Aorta (tissue), 5 donors: Measurements from ENCODE around the gene NRN1. TPM values are rescaled to one million over a fixed set of nuclear protein-coding genes. Genes with fewer than 3 reads are reported as not detected.

Source experiments
- ATAC-seq: fragments of 200-7000 bp; cut with Tn5 transposase; one replicate; pipeline ENCODE4 v1.9.1; 2022; ENCODE audit warnings: moderate library complexity; ENCODE audit not compliant: low FRiP score
- DNase-seq, 2 donors: peaks; one replicate each; pipeline ENCODE4 v3.0.0-alpha.2; 2020
- H3K27ac ChIP-seq, 2 donors: one replicate each; pipeline ENCODE4 v1.5.1; 2013; ENCODE audit warnings: low read length in 2 of 2, mild to moderate bottlenecking in 2 of 2, moderate library complexity in 2 of 2, control low read depth in 1 of 2, inconsistent platforms in 1 of 2, low read depth in 1 of 2
- H3K27me3 ChIP-seq, 2 donors: one replicate each; pipeline ENCODE4 v1.6.1; 2013; ENCODE audit warnings: control low read depth in 1 of 2, low read length in 1 of 2, mild to moderate bottlenecking in 1 of 2, moderate library complexity in 1 of 2; ENCODE audit not compliant: insufficient read depth in 2 of 2, control insufficient read depth in 1 of 2
- H3K36me3 ChIP-seq, 2 donors: one replicate each; pipeline ENCODE4 v1.6.1; 2013; ENCODE audit warnings: control low read depth in 1 of 2, low read length in 1 of 2, mild to moderate bottlenecking in 1 of 2; ENCODE audit not compliant: insufficient read depth in 2 of 2, control insufficient read depth in 1 of 2
- H3K4me1 ChIP-seq, 2 donors: one replicate each; pipeline ENCODE4 v1.6.1; 2013; ENCODE audit warnings: low read length in 2 of 2, control low read depth in 1 of 2, mild to moderate bottlenecking in 1 of 2, moderate library complexity in 1 of 2; ENCODE audit not compliant: insufficient read depth in 2 of 2, control insufficient read depth in 1 of 2
- H3K4me3 ChIP-seq, 2 donors: one replicate each; pipeline ENCODE4 v1.5.1; 2013; ENCODE audit warnings: low read length in 2 of 2, control low read depth in 1 of 2, mild to moderate bottlenecking in 1 of 2
- H3K9me3 ChIP-seq: one replicate; pipeline ENCODE4 v1.6.1; 2013; ENCODE audit warnings: mild to moderate bottlenecking, low read length; ENCODE audit not compliant: control insufficient read depth
- WGBS, 2 donors: extraction: QIAGEN DNeasy Blood & Tissue Kit; methylation state at CpG; one replicate each; pipeline ENCODE4 v1.1.7; 2013; 5-methylcytosine and 5-hydroxymethylcytosine counted together
- intact Hi-C, 2 donors: fragments of 100-400 bp; cut with DNase I; formaldehyde crosslinking; loops; one replicate each; pipeline versions ENCODE4 v1.14.2 to v1.15.0; 2022
- polyA plus RNA-seq, 2 donors: library from polyadenylated mRNA; stranded (reverse); fragments of 200-250 nt; gene quantifications; one replicate each; pipeline ENCODE4 v1.2.3, GENCODE V29; 2013
- total RNA-seq, 2 donors: library from RNA; stranded (reverse); fragmentation: NEBNext Ultra II Directional; extraction: Animal tissue kit (Norgen Biotek cat#: 25700); gene quantifications; one replicate each; pipeline ENCODE4 v1.2.1, GENCODE V29; 2021
- donor health status: healthy with polysubstance abuse.
- donor health status: Bipolar disorder and iron deficiency.
- donor health status: DM: no; HTN: no; CAD: no.
- donor health status: DM: no; HTN: no; CAD: no.
- donor health status: DM: yes; HTN: yes; CAD: no.

The NRN1 gene
- total and polyA plus RNA-seq, 4 donors: 2.3 to 35.9 (median 17.7) TPM

DNA sequence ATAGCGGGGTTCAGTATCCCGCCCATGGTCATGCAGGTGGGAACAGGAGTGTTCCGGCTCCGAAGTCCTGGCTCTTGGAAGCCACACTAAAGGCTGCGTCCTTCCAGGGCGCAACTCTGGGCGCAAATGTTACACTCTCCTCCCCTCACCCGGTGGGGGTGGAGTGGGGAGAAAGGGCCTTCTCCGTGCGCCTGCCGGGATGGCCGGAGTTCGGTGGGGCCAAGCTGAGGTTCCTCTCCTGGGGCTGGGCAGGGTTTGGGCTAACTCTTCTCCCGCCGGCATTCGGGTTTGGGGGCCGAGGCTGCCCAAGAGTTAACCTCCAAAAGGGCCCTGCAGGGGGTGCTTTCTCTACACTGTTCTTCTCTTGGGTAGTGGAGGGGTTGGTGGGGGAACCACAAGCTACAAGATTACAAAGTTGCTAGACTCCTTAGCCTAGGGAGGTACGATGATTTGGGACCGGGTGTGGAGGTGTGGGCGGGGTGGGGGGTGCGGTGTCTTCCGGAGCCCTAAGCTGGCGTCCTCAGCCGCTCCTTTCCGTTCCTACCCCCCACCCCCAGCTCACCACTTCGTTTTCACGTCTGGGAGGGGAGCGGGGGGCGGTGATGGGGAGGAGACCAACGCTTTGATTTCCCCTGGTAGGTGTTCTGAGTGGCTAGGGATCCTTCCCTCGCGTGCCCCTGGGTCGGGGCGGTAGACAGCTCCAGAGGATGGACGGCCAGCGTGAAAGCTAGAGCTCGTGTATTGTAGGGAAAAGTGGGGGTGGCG is 12.3 kb downstream of the NRN1 start:
- DNase-seq: no peak
- Histone ChIP-seq H3K36me3 (no peaks in the 10 kb centered on the region), H3K4me3 (no peak overlapping the region), H3K9me3 (no peaks in the 10 kb centered on the region), H3K27ac (no peak overlapping the region), H3K4me1 (no peaks in the 10 kb centered on the region), H3K27me3 (no peaks in the 10 kb centered on the region)
- WGBS, 2 donors: 15 to 16% methylated on average over 38 of the region's 38 CpGs
- intact Hi-C loops: loop anchor here in 1 of 2 donors (10.0 kb wide), 1 partner anchor 230 kb away; no protein-coding TSS in a partner anchor
- ATAC-seq: no peak

DNA sequence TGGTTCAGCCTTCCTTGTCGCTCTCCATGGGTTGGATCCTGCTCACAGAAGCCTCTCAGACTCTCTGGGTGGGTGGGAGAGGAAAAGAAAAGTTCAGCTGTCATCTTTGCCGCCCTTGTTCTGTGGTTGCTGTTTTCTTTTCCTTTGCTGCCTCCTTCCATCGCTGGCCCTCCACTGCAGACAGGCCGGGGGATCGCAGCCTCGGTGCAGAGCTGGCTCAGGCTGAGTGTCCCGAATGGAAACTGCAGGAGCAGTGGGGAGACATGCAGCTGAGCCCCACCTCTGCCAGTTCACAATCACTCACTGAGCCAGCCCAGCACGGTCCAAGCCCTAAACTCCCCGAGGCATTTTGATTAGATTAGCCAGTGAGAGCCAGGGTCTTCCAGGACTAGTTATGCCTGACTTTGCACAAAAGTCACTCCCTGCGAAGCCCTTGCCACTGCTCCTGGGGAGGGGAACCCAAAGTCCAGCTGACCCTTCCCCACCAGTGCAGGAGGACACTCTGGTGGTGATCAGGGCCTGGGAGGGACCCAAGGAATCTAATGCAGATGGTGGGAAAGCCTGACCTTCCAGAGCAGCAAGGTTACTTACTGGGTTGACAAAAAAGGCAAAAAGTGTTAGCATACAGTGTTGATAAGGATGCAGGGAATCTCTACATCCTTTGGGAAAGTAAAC is 14.0 kb downstream of the NRN1 start:
- ATAC-seq (no peak), DNase-seq (no peak)
- H3K9me3 ChIP-seq: peaks cover 1% of the 10 kb centered on the region
- 46 to 55% methylated on average over 10 of the region's 10 CpGs for WGBS, 2 donors
- intact Hi-C loops: loop anchor here in 1 of 2 donors (10.0 kb wide), 1 partner anchor 228 kb away; no protein-coding TSS in a partner anchor
- H3K27me3 ChIP-seq: no peaks in the 10 kb centered on the region
- H3K4me1 ChIP-seq: no peaks in the 10 kb centered on the region
- H3K4me3 ChIP-seq: no peak overlapping the region
- H3K27ac ChIP-seq: no peak overlapping the region
- H3K36me3 ChIP-seq: no peaks in the 10 kb centered on the region

DNA sequence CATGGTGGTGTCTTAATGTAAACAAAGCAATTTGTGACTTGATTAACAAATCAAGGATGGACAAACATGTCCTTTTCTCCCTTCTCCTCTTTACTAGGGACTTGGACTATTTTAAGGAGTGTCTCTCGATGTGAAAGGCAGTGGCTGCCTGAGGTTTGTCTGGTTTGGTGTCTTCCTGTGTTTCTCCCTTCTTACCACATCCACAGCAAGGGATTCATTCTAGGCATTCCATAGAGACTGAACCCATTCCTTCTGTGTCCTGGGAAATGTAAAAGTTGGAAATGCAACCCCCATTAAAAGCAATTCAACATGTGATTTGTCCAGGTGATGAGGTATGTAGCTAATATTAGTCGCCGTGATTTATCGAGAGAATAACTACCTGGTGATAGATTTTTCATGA is 15.9 kb downstream of the NRN1 start:
- peaks cover 2% of the 10 kb centered on the region for H3K9me3 ChIP-seq
- 96% methylated on average over 4 of the region's 4 CpGs for WGBS, 2 donors
- no peaks in the 10 kb centered on the region for H3K4me1 ChIP-seq
- DNase-seq: no peak
- H3K4me3 ChIP-seq: no peak overlapping the region
- intact Hi-C loops: loop anchor here in 1 of 2 donors (10.0 kb wide), 1 partner anchor 226 kb away; no protein-coding TSS in a partner anchor
- no peaks in the 10 kb centered on the region for H3K27me3 ChIP-seq
- ATAC-seq: no peak
- H3K27ac ChIP-seq: no peak overlapping the region
- H3K36me3 ChIP-seq: no peaks in the 10 kb centered on the region

DNA sequence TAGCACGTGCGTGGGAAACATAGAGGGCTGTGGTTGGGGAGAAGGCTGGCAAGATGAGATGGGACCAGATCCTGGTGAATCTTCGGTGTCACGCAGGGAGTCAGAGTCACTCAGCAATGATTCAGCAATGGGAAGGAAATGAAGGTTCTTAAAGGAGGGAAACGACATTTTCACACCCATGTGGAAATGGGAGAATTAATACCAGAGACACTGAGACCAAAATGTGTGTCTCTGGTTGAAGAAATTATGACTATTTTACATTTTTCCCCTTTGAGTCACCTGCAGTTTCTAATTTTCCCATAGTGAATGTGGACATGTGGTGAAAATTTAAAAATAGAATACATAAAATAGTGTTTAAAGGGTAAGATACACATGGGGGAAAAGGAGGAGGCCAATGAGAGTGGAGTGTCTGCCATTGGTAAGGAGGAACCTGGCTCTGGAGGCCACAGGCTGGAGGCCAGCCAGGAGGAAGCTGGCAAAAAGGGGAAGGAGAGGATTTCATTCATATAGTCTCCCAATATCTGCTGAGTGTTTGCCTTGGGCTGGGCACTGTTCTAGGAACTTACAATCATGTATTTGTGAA is 17.5 kb downstream of the NRN1 start:
- Histone ChIP-seq H3K36me3 (no peaks in the 10 kb centered on the region), H3K9me3 (peaks cover 2% of the 10 kb centered on the region), H3K4me3 (no peak overlapping the region), H3K27ac (no peak overlapping the region), H3K27me3 (no peaks in the 10 kb centered on the region), H3K4me1 (no peaks in the 10 kb centered on the region)
- 81 to 92% methylated on average over 5 of the region's 5 CpGs for WGBS, 2 donors
- peak in 1 of 2 donors; percentile 84 for DNase-seq
- ATAC-seq: no peak
- intact Hi-C loops: no loop called here

DNA sequence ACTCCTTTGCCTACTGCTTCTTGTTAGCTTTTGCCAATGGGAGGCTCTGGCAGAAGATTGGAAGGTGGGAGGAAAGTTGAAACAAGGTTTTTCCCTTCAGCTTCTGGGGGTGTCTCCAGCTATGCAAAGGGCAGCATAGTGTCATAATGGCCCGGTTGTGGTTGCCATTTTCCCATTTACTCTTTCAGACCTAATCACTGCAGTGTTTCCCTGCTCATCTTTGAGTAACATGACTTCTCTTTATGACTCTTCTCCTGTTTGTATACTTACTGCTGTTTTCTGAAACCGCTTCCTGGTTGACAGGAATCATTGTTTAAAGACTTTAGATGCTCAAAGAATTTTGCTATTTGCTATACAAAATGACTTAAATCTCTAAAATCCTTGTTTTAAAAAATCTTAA is 19.9 kb downstream of the NRN1 start:
- Histone ChIP-seq H3K4me1 (no peaks in the 10 kb centered on the region), H3K36me3 (no peaks in the 10 kb centered on the region), H3K4me3 (no peak overlapping the region), H3K27me3 (no peaks in the 10 kb centered on the region), H3K9me3 (peaks cover 2% of the 10 kb centered on the region), H3K27ac (no peak overlapping the region)
- intact Hi-C loops: no loop called here
- WGBS, 2 donors: 65 to 67% methylated on average over 2 of the region's 2 CpGs
- ATAC-seq (no peak), DNase-seq (no peak)

DNA sequence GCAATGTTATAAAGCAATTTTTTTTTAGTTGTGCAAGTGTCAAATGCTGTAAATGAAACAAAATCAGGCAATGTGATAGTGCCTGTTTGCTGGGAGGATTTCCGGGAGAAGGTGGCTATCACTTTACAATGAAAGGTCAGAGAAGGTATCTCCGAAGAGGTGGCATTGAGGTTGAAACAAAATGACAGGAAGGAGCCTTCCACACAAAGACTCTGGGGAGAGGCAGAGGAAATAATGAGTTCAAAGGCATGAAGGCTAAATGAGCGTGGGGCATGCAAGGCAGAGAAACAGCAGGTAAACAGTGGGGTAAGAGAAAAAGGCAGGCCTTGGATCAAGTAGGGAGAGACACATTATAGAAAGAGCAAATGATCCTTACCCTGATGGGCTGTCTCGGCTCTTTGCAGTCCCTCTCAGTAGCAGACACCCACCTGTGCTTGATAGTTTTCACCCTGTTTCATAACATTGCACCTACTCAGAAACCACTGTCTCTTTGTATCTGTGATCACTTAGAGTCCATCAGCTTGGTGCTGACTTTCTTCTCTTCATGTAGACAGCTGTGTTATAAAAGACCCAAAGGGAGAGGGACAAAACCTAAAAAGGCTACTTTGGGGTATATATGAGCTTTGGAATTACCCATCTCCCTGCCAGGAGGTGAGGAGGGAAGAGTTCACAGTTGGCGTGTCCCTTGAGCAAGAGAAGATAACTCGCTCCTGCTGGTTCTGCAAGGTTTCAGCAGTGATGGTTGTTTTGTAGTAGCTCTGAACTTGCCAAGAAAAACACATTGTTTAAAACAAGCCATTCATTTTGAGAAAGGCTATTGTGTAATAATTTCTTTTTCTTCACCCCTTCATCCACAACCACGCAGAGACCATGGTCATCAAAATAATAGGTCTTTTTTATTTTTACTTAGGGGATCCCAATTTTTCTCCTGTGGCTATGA is 22.3 kb downstream of the NRN1 start:
- H3K36me3 ChIP-seq: no peaks in the 10 kb centered on the region
- intact Hi-C loops: no loop called here
- no peak overlapping the region for H3K27ac ChIP-seq
- no peaks in the 10 kb centered on the region for H3K27me3 ChIP-seq
- no peak overlapping the region for H3K4me3 ChIP-seq
- no peak for ATAC-seq
- DNase-seq: no peak
- 87 to 90% methylated on average over 7 of the region's 7 CpGs for WGBS, 2 donors
- no peaks in the 10 kb centered on the region for H3K4me1 ChIP-seq
- H3K9me3 ChIP-seq: peaks cover 5% of the 10 kb centered on the region

DNA sequence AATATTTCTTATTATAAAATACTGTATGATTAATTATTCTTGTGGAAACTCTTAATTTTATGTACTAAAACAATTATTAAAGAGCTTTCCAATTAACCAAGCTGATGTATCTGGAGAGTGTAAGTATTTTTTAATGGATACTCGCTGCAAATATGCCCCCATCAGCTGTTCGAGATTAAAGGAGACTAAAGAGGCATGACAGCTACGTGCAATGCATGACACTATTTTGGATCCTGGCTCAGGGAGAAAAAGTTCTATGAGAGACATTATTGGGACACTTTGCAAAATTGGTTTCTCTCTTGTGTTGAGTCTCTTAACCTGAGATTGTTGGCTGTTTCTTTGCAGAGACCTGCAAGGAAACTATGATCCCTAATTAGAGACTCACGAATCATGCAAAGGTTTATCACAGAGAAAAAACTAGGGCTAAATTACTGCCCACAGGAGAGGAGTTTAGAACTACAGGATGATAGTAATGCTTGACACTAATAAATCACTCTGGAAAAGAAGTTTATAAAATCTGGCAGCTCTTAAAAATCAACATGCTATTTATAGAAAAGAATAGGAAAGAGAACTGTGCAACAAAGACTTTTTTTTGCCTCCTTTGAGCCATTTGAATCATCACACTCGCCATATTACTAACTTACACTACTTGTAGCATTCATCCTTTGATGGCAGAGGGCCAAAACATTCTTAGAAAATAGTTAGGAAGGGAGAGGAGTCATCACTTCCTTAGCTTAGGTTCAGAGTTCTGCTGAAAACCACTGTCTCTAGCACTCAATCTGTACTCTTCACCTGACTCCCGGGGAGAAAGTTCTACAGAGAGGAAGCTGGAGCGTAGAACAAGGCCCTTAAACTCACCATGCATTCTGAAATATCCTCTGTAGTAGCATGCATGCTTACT is 25.3 kb downstream of the NRN1 start:
- no peak overlapping the region for H3K27ac ChIP-seq
- 80 to 85% methylated on average over 7 of the region's 7 CpGs for WGBS, 2 donors
- H3K27me3 ChIP-seq: no peaks in the 10 kb centered on the region
- H3K9me3 ChIP-seq: peaks cover 3% of the 10 kb centered on the region
- no peak overlapping the region for H3K4me3 ChIP-seq
- intact Hi-C loops: no loop called here
- ATAC-seq: no peak
- no peaks in the 10 kb centered on the region for H3K36me3 ChIP-seq
- no peak for DNase-seq
- no peaks in the 10 kb centered on the region for H3K4me1 ChIP-seq
